ENCODE results near the gene IL37.
A peak's percentile ranks its signal among the peaks of the same experiment; 100 is the strongest.

Gene IL37

GRCh38 chr2:112940859-112941625 lies 30.1 kb downstream of the IL37 start:
- TF ChIP-seq EZH2 (IDR thresholded peaks at IDR 0.05) (no peak), POLR2AphosphoS5 (IDR thresholded peaks at IDR 0.05; ENCODE audit: borderline replicate concordance, low read depth, low read length) (no peak), FOXP2 (optimal IDR thresholded peaks at IDR 0.05; ENCODE audit: control extremely low read depth, extremely low read length, insufficient read depth) (no peak)
- Histone ChIP-seq H3K9ac (ENCODE audit: insufficient read length) (no peak overlapping the region), H3K36me3 (ENCODE audit: insufficient read depth, low read length) (no peaks in the 10 kb centered on the region), H3K4me3 (no peak overlapping the region), H3K9me3 (ENCODE audit: low read depth, low read length) (peaks cover 6% of the 10 kb centered on the region; the same call in 1 of the 2 replicates), H3K27ac (no peak overlapping the region)
- DNase-seq (ENCODE audit: low read depth, low spot score) = no peak

GRCh38 chr2:112941753-112942653 lies 31.0 kb downstream of the IL37 start:
- DNase-seq (ENCODE audit: low read depth, low spot score) = peak; percentile 20
- H3K27ac ChIP-seq = no peak overlapping the region

GRCh38 chr2:112942654-112943002 lies 31.7 kb downstream of the IL37 start:
- no peak overlapping the region for H3K9ac ChIP-seq (ENCODE audit: insufficient read length)
- TF ChIP-seq FOXP2 (optimal IDR thresholded peaks at IDR 0.05; ENCODE audit: control extremely low read depth, extremely low read length, insufficient read depth) (no peak), POLR2AphosphoS5 (IDR thresholded peaks at IDR 0.05; ENCODE audit: borderline replicate concordance, low read depth, low read length) (no peak), EZH2 (IDR thresholded peaks at IDR 0.05) (no peak)
- no peak overlapping the region for H3K4me3 ChIP-seq
- no peak overlapping the region for H3K27ac ChIP-seq
- peaks cover 6% of the 10 kb centered on the region; the same call in 1 of the 2 replicates for H3K9me3 ChIP-seq (ENCODE audit: low read depth, low read length)
- H3K36me3 ChIP-seq (ENCODE audit: insufficient read depth, low read length) = no peaks in the 10 kb centered on the region
- DNase-seq (ENCODE audit: low read depth, low spot score) = no peak

More at GRCh38 chr2:112941753-112942653, 31.0 kb downstream of the IL37 start:
- H3K9ac ChIP-seq (ENCODE audit: insufficient read length) = no peak overlapping the region
- H3K9me3 ChIP-seq (ENCODE audit: low read depth, low read length) = peaks cover 6% of the 10 kb centered on the region; the same call in 1 of the 2 replicates
- H3K4me3 ChIP-seq = no peak overlapping the region
- H3K36me3 ChIP-seq (ENCODE audit: insufficient read depth, low read length) = no peaks in the 10 kb centered on the region
- TF ChIP-seq EZH2 (IDR thresholded peaks at IDR 0.05) = no peak
- TF ChIP-seq FOXP2 (optimal IDR thresholded peaks at IDR 0.05; ENCODE audit: control extremely low read depth, extremely low read length, insufficient read depth) = no peak
- TF ChIP-seq POLR2AphosphoS5 (IDR thresholded peaks at IDR 0.05; ENCODE audit: borderline replicate concordance, low read depth, low read length) = no peak

- no peak for DNase-seq (ENCODE audit: low read depth, low spot score)
- Histone ChIP-seq H3K9ac (ENCODE audit: insufficient read length) (no peak overlapping the region), H3K27ac (no peak overlapping the region), H3K36me3 (ENCODE audit: insufficient read depth, low read length) (no peaks in the 10 kb centered on the region), H3K4me3 (no peak overlapping the region), H3K9me3 (ENCODE audit: low read depth, low read length) (peaks cover 6% of the 10 kb centered on the region; the same call in 1 of the 2 replicates)
- TF ChIP-seq FOXP2 (optimal IDR thresholded peaks at IDR 0.05; ENCODE audit: control extremely low read depth, extremely low read length, insufficient read depth) (no peak), EZH2 (IDR thresholded peaks at IDR 0.05) (no peak), POLR2AphosphoS5 (IDR thresholded peaks at IDR 0.05; ENCODE audit: borderline replicate concordance, low read depth, low read length) (no peak)
These were observed 34.0 kb downstream of the IL37 start for GRCh38 chr2:112944971-112945370.

- Histone ChIP-seq H3K4me3 (no peak overlapping the region), H3K27ac (no peak overlapping the region), H3K9ac (ENCODE audit: insufficient read length) (no peak overlapping the region), H3K36me3 (ENCODE audit: insufficient read depth, low read length) (no peaks in the 10 kb centered on the region), H3K9me3 (ENCODE audit: low read depth, low read length) (peaks cover 6% of the 10 kb centered on the region; the same call in 1 of the 2 replicates)
- no peak for TF ChIP-seq EZH2 (IDR thresholded peaks at IDR 0.05)
- no peak for DNase-seq (ENCODE audit: low read depth, low spot score)
These were observed 35.1 kb downstream of the IL37 start for GRCh38 chr2:112946086-112946485.

- Histone ChIP-seq H3K9ac (ENCODE audit: insufficient read length) (no peak overlapping the region), H3K9me3 (ENCODE audit: low read depth, low read length) (peaks cover 6% of the 10 kb centered on the region; the same call in 1 of the 2 replicates), H3K4me3 (no peak overlapping the region), H3K27ac (no peak overlapping the region), H3K36me3 (ENCODE audit: insufficient read depth, low read length) (no peaks in the 10 kb centered on the region)
- no peak for TF ChIP-seq EZH2 (IDR thresholded peaks at IDR 0.05)
- no peak for TF ChIP-seq POLR2AphosphoS5 (IDR thresholded peaks at IDR 0.05; ENCODE audit: borderline replicate concordance, low read depth, low read length)
- no peak for TF ChIP-seq FOXP2 (optimal IDR thresholded peaks at IDR 0.05; ENCODE audit: control extremely low read depth, extremely low read length, insufficient read depth)
- DNase-seq (ENCODE audit: low read depth, low spot score) = no peak
These were observed 36.4 kb downstream of the IL37 start for GRCh38 chr2:112947374-112947773.

GRCh38 chr2:112949456-112949855 lies 38.5 kb downstream of the IL37 start:
- no peak overlapping the region for H3K4me3 ChIP-seq
- TF ChIP-seq EZH2 (IDR thresholded peaks at IDR 0.05) = no peak
- no peak for TF ChIP-seq FOXP2 (optimal IDR thresholded peaks at IDR 0.05; ENCODE audit: control extremely low read depth, extremely low read length, insufficient read depth)
- TF ChIP-seq POLR2AphosphoS5 (IDR thresholded peaks at IDR 0.05; ENCODE audit: borderline replicate concordance, low read depth, low read length) = no peak
- H3K9ac ChIP-seq (ENCODE audit: insufficient read length) = no peak overlapping the region

GRCh38 chr2:112954364-112954763 lies 43.4 kb downstream of the IL37 start:
- no peak for DNase-seq (ENCODE audit: low read depth, low spot score)
- Histone ChIP-seq H3K36me3 (ENCODE audit: insufficient read depth, low read length) (no peaks in the 10 kb centered on the region), H3K27ac (no peak overlapping the region), H3K9me3 (ENCODE audit: low read depth, low read length) (no peaks in the 10 kb centered on the region), H3K9ac (ENCODE audit: insufficient read length) (no peak overlapping the region), H3K4me3 (no peak overlapping the region)
- TF ChIP-seq EZH2 (IDR thresholded peaks at IDR 0.05) = no peak
- no peak for TF ChIP-seq FOXP2 (optimal IDR thresholded peaks at IDR 0.05; ENCODE audit: control extremely low read depth, extremely low read length, insufficient read depth)
- TF ChIP-seq POLR2AphosphoS5 (IDR thresholded peaks at IDR 0.05; ENCODE audit: borderline replicate concordance, low read depth, low read length) = no peak

More at GRCh38 chr2:112949456-112949855, 38.5 kb downstream of the IL37 start:
- H3K36me3 ChIP-seq (ENCODE audit: insufficient read depth, low read length) = no peaks in the 10 kb centered on the region
- no peak for DNase-seq (ENCODE audit: low read depth, low spot score)
- peaks cover 6% of the 10 kb centered on the region; the same call in 1 of the 2 replicates for H3K9me3 ChIP-seq (ENCODE audit: low read depth, low read length)
- no peak overlapping the region for H3K27ac ChIP-seq
